SU-DHL-6 (cell line): ENCODE results near the gene ATXN7L1.

Experiments used
- H2AFZ ChIP-seq: fragments of 200-600 bp; sonication (generic); 2 replicates; pipeline ENCODE4 v1.6.1; 2014; ENCODE audit warnings: low read depth, mild to moderate bottlenecking, moderate library complexity, mixed read lengths, antibody characterized with exemption, low read length; ENCODE audit not compliant: severe bottlenecking
- H3F3A ChIP-seq: fragments of 200-600 bp; shearing (Covaris generic); 2 replicates; pipeline ENCODE4 v1.6.0; 2016; ENCODE audit warnings: antibody characterized with exemption, mild to moderate bottlenecking; ENCODE audit not compliant: insufficient read depth
- H3K27ac ChIP-seq: fragments of 200-600 bp; sonication (generic); 2 replicates; pipeline ENCODE4 v1.5.1; 2016; ENCODE audit warnings: low read depth, mild to moderate bottlenecking, low read length, moderate library complexity, mixed read lengths
- H3K27me3 ChIP-seq: fragments of 200-600 bp; sonication (generic), shearing (Covaris generic); 2 replicates; pipeline ENCODE4 v1.6.0; 2014; ENCODE audit warnings: mild to moderate bottlenecking, low read length
- H3K36me3 ChIP-seq: fragments of 200-600 bp; sonication (generic); 2 replicates; pipeline ENCODE4 v1.6.1; 2014; ENCODE audit warnings: mild to moderate bottlenecking, low read length, mixed read lengths
- H3K4me2 ChIP-seq: fragments of 300-600, 200-600 bp; shearing (Covaris generic), sonication (generic); 2 replicates; pipeline ENCODE4 v1.6.0; 2014; ENCODE audit warnings: low read length, low read depth, mild to moderate bottlenecking; ENCODE audit not compliant: poor library complexity, severe bottlenecking
- H3K4me3 ChIP-seq: fragments of 200-600 bp; sonication (generic); 2 replicates; pipeline ENCODE4 v1.5.1; 2014; ENCODE audit warnings: antibody characterized with exemption, low read length, mild to moderate bottlenecking, mixed read lengths; ENCODE audit not compliant: insufficient read depth, poor library complexity, severe bottlenecking
- H3K79me2 ChIP-seq: fragments of 200-600 bp; sonication (generic); 2 replicates; pipeline ENCODE4 v1.6.1; 2014; ENCODE audit warnings: mild to moderate bottlenecking, low read length, moderate library complexity; ENCODE audit not compliant: insufficient read depth
- H3K9ac ChIP-seq: fragments of 200-600 bp; sonication (generic); 2 replicates; pipeline ENCODE4 v1.7.0; 2014; ENCODE audit warnings: mild to moderate bottlenecking, low read length
- H3K9me2 ChIP-seq: fragments of 200-600 bp; sonication (generic); replicated peaks from 2 replicates; pipeline ENCODE4 v1.6.1; 2014; ENCODE audit warnings: low read length; ENCODE audit not compliant: insufficient read depth
- H3K9me3 ChIP-seq: fragments of 200-600 bp; sonication (generic); 2 replicates; pipeline ENCODE4 v1.6.1; 2014; ENCODE audit warnings: low read length, mixed read lengths; ENCODE audit not compliant: insufficient read depth
- H4K20me1 ChIP-seq: fragments of 200-600 bp; sonication (generic); 2 replicates; pipeline ENCODE4 v1.6.1; 2014; ENCODE audit warnings: low read depth, mild to moderate bottlenecking, antibody characterized with exemption, low read length, moderate library complexity, mixed read lengths
- EZH2phosphoT487 ChIP-seq: fragments of 200-600 bp; sonication (generic), shearing (Covaris generic); conservative IDR thresholded peaks from 2 replicates; pipeline ENCODE4 v1.6.1; 2018; ENCODE audit warnings: mild to moderate bottlenecking, antibody characterized with exemption, low read length, moderate library complexity, mixed read lengths
- TF ChIP-seq, protein P1 (sequence below): fragments of 200-600 bp; sonication (generic); IDR thresholded peaks from one replicate; pipeline ENCODE4 v1.5.1; 2017; ENCODE audit warnings: antibody characterized with exemption, mild to moderate bottlenecking, low read length, moderate library complexity; ENCODE audit not compliant: insufficient read depth, poor library complexity, severe bottlenecking

Gene ATXN7L1

GRCh38 chr7:105651798-105652197 is 224.6 kb downstream of the ATXN7L1 start:
- Histone ChIP-seq H3K36me3 (no peaks in the 10 kb centered on the region), H3K4me3 (no peak overlapping the region), H3K4me2 (no peak overlapping the region), H3K27me3 (no peaks in the 10 kb centered on the region), H4K20me1 (no peaks in the 10 kb centered on the region), H3K9me3 (no peaks in the 10 kb centered on the region), H3F3A (no peaks in the 10 kb centered on the region), H3K9me2 (no peaks in the 10 kb centered on the region), H3K9ac (no peak overlapping the region), H3K27ac (no peak overlapping the region), H2AFZ (no peak overlapping the region), H3K79me2 (no peaks in the 10 kb centered on the region)
- TF ChIP-seq, protein P1, sequence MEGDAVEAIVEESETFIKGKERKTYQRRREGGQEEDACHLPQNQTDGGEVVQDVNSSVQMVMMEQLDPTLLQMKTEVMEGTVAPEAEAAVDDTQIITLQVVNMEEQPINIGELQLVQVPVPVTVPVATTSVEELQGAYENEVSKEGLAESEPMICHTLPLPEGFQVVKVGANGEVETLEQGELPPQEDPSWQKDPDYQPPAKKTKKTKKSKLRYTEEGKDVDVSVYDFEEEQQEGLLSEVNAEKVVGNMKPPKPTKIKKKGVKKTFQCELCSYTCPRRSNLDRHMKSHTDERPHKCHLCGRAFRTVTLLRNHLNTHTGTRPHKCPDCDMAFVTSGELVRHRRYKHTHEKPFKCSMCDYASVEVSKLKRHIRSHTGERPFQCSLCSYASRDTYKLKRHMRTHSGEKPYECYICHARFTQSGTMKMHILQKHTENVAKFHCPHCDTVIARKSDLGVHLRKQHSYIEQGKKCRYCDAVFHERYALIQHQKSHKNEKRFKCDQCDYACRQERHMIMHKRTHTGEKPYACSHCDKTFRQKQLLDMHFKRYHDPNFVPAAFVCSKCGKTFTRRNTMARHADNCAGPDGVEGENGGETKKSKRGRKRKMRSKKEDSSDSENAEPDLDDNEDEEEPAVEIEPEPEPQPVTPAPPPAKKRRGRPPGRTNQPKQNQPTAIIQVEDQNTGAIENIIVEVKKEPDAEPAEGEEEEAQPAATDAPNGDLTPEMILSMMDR: no peak
- TF ChIP-seq EZH2phosphoT487: no peak

DNA sequence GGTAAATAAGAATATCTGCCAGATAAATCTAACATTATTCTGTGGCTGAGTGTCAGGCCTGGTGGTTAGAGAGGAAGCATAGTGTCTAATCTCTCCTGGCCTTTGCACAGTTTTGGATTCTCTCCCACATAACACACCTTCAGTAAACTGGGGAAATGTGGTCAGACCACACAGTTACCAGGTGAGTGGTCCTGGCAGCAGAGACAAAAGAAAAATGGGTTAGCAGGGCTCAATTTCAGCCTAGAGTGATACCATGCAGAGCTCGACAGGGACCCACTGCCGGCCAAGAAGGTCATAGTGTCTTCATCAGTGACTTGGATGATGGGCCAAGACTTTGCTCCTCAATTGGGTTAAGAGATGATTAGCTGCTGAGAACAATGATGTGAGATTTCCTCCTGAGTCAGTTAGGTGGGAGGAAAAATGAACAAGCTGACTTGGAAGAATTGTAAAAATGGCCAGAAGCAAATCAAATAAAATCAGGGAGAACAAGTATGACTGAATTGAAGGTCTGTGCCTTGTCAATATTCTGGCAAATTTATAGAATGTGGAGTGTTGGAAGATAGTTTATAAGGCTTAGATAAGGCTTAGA is 225.9 kb downstream of the ATXN7L1 start:
- no peak overlapping the region for H3K4me3 ChIP-seq
- no peaks in the 10 kb centered on the region for H3F3A ChIP-seq
- no peaks in the 10 kb centered on the region for H3K79me2 ChIP-seq
- H2AFZ ChIP-seq: no peak overlapping the region
- no peak overlapping the region for H3K27ac ChIP-seq
- TF ChIP-seq, protein P1: no peak
- no peak for TF ChIP-seq EZH2phosphoT487
- H3K27me3 ChIP-seq: no peaks in the 10 kb centered on the region
- H3K36me3 ChIP-seq: no peaks in the 10 kb centered on the region
- no peaks in the 10 kb centered on the region for H4K20me1 ChIP-seq
- no peak overlapping the region for H3K9ac ChIP-seq
- H3K9me2 ChIP-seq: no peaks in the 10 kb centered on the region
- H3K4me2 ChIP-seq: no peak overlapping the region
- no peaks in the 10 kb centered on the region for H3K9me3 ChIP-seq

GRCh38 chr7:105649727-105650381 is 226.5 kb downstream of the ATXN7L1 start:
- no peaks in the 10 kb centered on the region for H3K27me3 ChIP-seq
- no peak overlapping the region for H3K4me3 ChIP-seq
- no peaks in the 10 kb centered on the region for H3F3A ChIP-seq
- H3K36me3 ChIP-seq: no peaks in the 10 kb centered on the region
- no peaks in the 10 kb centered on the region for H3K9me3 ChIP-seq
- H3K9me2 ChIP-seq: no peaks in the 10 kb centered on the region
- H3K79me2 ChIP-seq: no peaks in the 10 kb centered on the region
- H3K27ac ChIP-seq: no peak overlapping the region
- H3K9ac ChIP-seq: no peak overlapping the region
- TF ChIP-seq, protein P1: no peak
- no peak for TF ChIP-seq EZH2phosphoT487
- H3K4me2 ChIP-seq: no peak overlapping the region
- H2AFZ ChIP-seq: no peak overlapping the region
- no peaks in the 10 kb centered on the region for H4K20me1 ChIP-seq
